Skin of body (tissue), 2 donors: ENCODE data around the gene MYL12A. TPM values are rescaled to one million over a fixed set of nuclear protein-coding genes. Genes with fewer than 3 reads are reported as not detected.
A peak's percentile ranks its signal among the peaks of the same experiment; 100 is the strongest.
"Not testable (repeated sequence)": the region's sequence is repeated elsewhere in the genome, so short reads cannot be mapped to it uniquely, and the experiment has no call there.

ENCODE experiments used
- DNase-seq: peaks from one replicate; lab custom pipeline; 2025; lab: John Stamatoyannopoulos, UW
- total RNA-seq: library from RNA; depleted of rRNA; stranded (reverse); fragments of >200 nt; gene quantifications from one replicate; pipeline ENCODE4 v1.2.3, GENCODE V29; 2014

Gene MYL12A
- total RNA-seq, 1 donor from 2014 or later: 401 TPM

DNA sequence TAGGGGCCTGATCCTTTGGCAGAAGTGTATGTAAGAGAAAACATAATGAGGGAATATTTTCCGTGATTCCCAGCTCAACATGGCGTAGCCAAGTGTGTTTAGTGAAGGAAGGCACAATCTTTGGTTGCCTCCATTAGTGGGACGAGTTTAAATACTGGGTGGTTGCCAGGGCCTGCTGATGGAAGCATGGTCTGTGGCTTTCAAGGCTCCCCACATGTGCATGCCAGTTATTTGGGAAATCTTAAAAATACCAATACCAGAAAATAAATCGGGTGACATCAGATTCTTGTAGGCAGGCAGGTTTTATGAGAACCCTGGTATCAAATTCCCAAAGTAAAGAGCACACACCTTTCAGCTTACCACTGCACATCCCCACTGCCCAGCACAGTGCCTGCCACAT is 7.1 kb downstream of the MYL12A start:
- DNase-seq: no peak

DNA sequence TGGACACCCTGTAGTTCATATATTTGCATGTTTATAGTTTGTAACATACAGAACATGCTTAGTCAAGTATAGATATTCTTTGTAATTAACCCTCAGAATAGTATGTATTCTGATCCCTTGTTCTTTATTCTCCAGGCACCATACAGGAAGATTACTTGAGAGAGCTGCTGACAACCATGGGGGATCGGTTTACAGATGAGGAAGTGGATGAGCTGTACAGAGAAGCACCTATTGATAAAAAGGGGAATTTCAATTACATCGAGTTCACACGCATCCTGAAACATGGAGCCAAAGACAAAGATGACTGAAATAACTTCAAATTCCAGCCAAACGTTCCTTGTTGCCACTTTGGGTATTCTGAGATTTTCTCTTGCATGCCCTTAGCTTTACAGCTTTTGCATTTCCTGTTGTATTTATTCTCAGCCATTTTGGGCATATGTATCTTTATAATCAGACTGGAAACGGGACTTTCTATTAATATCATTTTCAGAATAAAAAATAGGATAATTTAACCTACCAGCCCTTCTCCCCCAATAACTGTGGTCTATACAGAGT is 8.1 kb downstream of the MYL12A start:
- DNase-seq: no peak

DNA sequence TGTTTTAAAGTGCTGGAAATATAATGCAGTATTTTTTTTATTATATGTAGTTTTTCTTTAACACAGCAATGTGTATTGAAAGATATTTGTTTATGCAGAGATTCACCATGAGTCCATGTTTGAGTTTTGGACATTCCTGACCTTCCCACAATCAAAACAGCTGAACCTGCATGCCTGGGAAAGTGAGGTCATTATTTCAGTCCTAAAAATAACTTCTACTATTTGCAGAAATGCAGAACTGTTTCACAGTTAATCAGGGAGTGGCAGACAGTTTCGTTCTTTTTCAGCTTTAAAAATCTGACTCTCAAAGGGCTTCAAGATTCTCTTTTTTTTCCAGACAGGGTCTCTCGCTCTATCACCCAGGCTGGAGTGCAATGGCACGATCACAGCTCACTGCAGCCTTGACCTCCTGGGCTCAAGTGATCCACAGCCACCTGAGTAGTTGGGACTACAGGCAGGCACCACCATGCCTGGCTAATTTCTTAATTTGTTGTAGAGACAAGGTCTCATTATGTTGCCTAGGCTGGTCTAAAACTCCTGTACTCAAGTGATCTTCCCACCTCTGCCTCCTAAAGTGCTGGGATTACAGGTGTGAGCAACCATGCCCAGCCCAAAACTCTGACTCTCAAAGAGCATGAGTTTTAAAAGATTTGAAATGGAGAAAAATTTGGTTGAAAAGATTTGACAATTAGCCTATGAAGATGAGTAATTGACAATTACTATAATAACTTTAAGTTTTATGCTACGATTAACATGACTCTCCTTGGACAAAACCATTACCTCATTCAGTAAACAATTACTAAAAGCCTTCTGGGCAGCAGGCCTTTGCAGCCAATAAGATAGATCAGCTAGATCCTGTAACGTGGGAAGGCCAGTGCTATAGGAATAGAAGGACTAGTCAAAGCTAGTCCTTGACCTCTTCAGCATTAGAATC is 9.4 kb downstream of the MYL12A start:
- no peak for DNase-seq

DNA sequence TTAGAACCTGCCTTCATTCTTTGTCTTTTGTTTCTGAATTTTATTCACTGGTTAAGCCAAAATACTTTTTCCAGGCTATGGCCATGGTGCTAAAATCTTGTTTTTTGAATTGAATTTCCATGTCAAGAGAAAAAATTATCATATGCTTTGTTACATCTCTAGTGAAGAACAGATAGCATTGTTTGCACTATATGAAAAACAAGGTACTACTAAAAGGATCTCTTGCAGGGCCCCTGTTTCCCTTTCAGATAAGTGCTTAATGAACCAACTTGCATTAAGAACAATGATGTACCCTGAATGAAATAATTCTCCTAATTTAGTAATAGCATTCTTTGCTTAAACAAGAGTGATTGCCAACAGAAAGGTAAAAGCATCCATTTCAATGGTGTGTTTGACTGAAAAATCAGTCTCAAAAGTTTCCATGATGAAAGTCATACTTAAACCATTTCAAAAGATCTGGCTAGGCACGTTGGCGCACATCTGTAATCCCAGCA is 10.1 kb downstream of the MYL12A start:
- no peak for DNase-seq

DNA sequence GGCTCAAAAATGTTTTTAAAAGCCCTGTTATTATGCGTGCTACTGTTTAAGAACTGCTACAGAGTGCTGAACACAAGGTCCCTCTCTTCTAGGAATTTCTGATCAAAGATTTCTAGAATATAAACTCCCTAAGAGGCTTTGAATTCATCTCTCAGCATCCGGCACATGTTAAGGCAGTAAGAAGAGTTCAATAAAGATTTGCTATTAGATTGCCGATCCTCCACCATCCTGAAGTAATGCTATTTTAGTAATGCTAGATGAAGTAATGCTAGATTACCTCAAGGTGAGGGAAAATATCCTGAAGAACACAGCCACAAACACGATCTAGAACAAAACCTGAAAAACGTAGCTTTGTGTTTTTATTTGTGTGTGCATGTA is 13.4 kb downstream of the MYL12A start:
- DNase-seq: peak; percentile 61

DNA sequence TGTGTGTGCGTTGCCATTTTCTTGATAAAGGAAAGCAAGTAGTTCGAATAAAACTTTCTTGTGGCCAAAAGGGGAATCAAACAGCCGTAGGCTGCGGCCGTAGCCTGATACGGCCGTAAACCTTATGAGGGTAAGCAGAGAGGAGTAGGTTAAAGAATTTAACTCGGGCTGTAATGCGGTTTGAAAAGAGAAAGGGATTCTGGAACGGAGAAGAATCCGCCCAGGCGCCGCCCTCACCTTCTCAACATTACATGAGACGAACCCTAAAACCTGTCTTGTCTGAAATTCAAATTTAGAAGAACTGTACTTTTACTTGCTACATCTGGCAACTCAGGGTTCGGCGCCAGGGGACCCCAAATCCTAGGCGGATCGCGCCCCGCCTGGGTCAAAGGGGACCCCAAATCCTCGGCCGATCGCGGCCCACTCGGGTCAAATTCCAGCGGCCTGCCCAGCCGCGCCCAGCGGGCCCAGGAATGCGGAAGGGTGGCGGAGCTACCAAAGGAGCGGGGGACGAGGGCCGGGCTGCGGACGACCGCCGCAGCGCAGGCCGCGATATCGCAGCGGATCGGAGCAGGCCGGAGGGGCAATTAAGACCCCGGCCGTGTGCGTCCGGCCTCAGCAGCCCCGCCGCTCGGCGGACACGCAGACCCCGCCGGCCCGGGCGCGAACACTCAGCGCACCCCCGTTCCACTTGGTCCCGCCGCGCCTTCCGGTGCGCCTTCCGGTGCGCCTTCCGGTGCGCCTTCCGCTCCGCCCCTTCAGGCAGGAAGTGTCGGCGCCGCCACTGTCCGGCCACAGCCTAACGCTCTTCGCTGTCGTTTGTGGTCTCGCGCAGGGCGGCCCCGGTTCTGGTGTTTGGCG is 14.0 kb downstream of the MYL12A start, which contains the start of gene MYL12B:
Gene MYL12B, plus strand, starts transcription at position 761 of the 861 bp plus-strand sequence. CDS start 10,766 bp downstream, outside the sequence.
- DNase-seq: peak; percentile 87

DNA sequence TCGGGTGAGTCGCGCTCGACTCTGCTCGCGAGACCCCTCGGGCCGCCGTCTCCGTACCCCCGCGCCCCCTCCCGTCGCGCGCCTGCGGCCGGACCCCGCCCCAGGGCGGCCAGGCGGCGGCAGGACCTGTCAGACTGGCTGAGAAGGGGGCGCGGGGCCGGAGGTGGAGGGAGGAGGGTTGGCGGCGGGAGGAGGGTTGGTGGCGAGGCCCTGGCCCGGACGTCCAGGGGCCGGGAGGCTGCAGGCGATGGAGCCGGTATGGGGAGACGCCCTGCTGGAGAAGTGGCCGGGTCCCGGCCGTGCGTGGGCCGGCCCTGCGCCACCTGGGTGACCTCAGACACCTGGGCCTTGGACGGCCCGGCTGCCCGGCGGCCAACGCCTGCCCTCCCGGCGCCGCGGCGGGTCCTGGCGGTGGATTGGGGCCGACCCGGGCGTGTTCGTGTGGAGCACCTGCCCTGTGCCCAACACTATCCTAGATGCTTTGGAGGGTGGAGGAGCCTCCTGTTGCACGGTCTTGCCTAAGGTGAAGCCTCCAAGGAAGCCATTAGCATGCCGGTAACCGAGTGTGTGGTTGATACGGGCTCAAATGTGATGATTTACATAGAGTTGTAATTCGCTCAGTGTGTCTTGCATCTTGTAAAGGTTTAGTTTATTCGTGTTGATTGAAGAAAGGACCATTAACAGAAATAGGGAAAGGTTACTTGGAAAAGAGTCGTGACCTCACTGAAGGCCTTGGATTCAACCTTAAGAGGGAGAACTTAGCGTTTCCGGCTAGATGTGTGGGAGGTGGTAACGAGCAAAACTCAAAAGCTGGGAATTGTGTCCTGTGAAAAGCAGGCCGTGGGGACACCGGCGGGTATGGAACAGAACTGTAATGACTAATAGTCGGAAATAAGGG is 14.9 kb downstream of the MYL12A start:
- peak; percentile 28 for DNase-seq

DNA sequence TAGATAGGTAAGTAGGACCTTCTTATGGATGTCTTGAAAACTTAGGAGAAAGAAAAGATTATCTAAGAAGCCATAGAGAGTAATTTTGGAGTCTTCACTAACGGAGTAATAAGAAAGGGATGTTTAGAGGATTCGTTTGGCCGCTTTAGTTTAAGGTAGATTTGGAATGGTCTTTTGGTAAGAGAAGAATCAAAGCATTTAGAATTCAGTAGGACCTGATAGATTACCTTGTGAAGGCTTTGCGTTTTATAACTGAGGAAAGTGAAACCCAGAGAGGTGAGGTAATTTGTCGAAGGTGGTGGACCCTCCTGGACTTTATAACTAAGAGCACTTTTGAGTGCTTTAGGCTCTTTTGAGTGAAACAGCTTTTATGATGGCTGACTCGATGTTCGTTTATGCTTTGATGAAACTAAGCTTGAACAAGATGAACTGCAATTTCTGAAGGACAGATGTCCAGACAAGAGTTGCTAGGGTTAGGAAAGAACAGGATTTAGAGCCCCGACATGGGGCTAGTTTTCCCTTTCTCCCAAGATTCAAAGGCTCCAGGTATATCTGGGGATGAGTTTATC is 15.6 kb downstream of the MYL12A start:
- no peak for DNase-seq

DNA sequence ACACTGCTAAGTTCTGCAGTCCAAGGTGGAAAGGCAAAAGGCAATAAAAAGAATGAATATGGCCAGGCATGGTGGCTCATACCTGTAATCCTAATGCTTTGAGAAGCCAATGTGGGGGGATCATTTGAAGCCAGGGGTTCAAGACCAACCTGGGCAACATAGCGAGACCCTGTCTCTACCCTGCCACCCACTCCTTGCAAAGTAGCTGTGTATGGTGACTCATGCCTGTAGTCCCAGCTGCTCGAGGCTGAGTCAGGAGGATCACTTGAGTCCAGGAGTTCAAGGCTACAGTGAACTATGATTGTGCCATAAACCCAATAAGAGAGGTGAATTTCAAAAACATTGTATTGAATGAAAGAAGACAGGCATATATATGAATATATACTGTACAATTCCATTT is 16.8 kb downstream of the MYL12A start:
- no peak for DNase-seq

DNA sequence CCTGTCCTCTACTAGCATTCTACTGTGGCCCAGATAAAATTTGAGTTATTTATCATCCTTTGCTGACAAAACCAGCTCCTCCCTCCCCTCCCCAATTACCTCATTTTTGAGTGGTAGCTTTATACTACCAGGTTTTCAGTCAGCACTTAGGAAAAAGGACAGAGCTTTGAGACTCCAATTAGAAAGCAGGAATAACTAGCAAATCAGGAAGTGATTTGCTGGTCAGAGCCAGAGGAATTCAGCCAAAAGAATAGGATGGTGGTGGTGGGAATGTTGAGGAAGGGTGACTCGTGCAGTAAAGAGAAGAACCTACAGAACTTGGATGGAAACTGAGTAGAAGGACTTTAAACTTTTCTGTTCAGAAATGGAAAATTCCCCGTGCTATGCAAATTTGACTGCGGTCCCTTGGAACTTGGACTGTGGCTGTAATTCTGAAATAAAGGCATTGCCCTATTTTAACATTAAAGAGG is 18.0 kb downstream of the MYL12A start:
- no peak for DNase-seq

DNA sequence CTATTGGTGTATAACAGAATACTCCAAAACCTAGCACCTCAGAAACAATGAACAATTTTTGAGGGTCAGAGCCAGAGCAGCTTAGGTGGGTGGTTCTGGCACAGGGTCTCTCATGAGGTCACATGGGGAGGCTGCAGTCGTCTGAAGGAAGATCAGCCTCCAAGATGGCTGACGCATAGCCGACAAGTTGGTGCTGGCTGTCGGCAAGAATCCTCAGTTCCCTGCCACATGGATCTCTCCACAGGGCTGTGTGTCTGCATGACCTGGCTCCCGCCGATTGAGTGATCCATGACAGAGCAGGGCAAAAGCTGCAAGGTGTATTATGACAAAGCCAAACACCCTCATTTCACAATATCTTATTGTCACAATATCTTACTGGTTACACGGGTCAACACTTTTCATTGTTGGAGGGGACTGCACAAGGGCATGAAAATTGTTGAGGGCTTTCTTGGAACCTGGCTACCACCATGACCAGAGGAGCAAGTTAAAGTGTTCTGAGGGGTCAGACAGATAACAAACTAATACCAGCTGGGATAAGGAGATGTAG is 18.5 kb downstream of the MYL12A start:
- DNase-seq: no peak

DNA sequence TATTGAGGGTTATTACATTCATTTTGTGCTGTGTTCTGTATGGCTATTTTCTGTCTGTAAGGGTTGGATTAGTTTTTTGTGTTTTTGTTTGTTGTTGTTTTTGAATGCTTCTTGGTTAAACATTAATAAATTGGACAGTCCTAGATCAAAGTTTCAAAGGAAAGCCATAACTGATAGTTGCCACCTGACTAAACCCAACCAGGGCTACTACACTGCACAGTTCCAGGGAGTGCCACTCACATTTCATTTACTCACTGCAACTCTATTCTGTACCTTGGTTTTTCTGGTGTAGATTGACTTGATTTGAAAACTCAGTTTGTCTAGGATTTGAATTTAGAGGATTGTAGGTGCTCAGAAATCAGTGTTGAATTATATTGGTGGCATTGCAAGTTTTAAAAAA is 20.7 kb downstream of the MYL12A start:
- no peak for DNase-seq

DNA sequence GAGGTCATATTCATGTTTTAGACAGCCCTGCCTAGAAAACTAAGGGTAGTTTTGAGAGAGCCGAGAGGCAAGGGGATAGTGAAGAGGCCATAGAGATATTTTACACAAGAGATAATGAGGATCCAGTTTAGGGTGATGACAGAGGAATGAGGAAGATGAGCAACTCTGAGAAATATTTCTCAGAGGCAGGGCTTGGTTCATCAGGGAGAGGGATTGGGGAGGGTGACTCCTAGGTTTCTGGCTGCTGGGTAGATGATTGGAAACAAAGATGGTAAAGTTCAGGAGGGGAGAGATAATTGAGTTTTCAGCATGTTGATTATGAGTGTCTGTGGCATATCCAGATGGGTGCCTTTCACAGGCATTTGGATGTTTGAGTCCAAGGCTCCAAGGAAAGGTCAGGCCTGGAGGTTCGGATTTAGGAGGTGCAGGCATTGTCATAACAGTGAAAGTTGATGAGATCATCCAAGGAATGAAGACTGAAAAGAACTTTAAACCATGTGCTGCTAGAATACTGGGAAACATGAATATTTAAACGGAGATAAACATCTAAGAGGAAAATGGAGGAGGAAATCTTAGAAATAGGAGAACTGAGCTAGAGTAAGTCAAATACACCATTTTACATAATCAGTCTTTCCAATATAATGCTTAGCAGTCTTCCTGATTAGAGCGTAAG is 21.8 kb downstream of the MYL12A start:
- no peak for DNase-seq

DNA sequence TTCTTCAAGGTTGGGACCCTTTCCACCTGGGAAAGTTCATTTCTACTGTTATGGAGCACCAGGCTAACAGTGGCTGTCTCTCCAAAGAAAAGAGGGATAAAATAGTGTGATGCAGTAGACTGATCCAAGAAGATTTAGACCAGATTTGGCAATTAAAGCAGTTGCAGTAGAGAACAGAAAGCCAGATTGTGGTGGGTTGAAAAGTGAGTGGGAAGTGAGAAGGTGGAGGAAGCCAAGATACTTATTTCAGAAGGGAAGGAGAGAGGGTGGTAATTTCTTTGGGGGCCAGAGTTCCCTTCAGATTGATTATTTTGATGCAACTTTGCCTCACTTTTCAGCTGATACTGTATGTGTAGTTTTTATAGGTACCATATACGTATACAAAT is 22.3 kb downstream of the MYL12A start:
- DNase-seq: no peak

DNA sequence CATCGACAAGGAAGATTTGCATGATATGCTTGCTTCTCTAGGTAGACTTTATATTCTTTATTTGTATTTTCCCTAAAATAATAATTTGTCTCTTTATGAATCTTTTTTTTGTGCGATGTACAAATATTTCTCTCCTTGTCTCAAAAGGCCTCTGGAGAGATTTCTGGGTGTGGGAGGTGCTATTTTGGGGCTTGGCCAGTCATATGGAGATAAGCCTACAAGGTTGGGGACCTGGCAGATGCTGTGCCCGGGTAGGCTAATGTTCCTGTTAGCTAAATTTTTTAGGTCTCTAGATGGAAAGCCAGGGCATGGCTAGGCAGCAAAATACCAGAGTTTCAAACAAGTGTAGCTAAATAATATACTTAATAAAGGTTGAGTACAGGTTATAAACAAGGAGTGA is 25.4 kb downstream of the MYL12A start:
- DNase-seq: no peak

DNA sequence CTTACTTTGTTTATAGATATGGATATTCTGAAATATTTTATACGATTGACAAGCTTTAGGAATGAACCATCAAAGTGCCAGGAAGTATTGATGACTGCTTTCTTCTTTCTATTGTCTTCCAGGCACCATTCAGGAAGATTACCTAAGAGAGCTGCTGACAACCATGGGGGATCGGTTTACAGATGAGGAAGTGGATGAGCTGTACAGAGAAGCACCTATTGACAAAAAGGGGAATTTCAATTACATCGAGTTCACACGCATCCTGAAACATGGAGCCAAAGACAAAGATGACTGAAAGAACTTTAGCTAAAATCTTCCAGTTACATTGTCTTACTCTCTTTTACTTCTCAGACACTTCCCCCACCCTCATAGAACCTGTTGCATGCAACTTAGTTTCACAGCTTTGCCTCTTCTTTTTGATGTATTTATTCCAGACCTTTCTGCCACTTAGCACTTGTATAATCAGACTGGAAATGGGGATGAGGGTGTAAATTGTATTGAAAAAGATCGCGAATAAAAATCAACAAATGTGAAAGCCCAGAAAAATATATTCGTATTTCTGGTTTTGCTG is 30.1 kb downstream of the MYL12A start:
- not testable (repeated sequence) for DNase-seq

DNA sequence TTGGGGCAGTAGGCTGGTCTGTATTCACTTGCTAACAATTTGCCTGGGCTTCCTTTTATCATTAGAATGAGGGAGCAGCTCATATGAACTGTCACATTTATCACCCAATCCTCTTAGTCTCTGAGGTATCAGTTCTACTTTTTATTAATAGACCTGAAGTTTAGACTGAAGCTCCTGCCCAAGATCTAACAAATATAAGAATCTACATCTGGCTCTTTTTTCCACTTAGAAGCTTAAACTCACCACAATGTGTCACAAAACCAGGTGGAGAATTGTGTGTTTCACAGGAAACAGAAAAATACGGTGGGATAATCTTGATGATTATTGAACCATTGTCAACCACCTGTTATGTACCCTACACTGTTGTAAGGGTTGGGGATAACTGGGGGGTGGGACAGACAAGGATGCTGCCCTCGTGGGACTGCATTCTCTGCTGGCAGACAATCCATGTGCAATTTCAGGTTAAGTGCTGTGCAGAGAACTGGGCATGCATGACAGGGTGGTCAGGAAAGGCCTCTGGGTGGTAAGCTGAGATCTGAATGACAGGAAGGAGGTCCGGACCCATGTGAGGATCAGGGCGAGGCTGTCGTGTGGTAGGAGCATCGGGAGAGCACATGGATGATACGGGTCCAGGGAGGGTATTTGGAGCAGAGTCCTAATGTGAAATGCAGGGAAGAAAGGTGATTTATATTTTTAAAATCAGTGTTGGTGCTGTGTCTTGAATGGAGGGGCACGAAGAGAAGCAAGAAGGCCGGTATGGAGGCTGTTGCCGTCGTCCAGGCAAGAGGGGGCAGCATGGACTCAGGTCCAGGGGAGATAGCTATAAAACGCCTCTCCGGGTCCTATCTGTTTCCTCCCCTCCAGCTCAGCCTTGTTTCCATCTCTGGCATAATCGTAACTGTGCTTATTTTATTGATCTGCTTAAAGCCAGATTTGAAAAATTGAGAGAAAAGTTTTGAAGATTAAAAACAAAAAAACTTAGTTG is 31.9 kb downstream of the MYL12A start:
- no peak for DNase-seq
